H1 (cell line): ENCODE data around the gene GALNT18. TPM values are rescaled to one million over a fixed set of nuclear protein-coding genes. Genes with fewer than 3 reads are reported as not detected.

Source experiments
- CTCF ChIA-PET: fragments of 300-600 bp; sonication (Branson Sonifier 250); formaldehyde crosslinking; loops from one replicate; lab custom pipeline; 2021; ENCODE audit not compliant: partially characterized antibody; lab: Charles Lee
- POLR2A ChIA-PET: fragments of 300-600 bp; sonication (Branson Sonifier 250); formaldehyde crosslinking; loops from one replicate; lab custom pipeline; 2021; ENCODE audit warnings: inconsistent platforms; ENCODE audit not compliant: partially characterized antibody; lab: Charles Lee
- DNase-seq, 2 experiments: peaks; one replicate each; pipeline versions ENCODE4 v3.0.0 to v3.0.0-alpha.2; 2010 to 2022; ENCODE audit warnings: low spot score in 2 of 2, low read depth in 1 of 2, mixed read lengths in 1 of 2
- FAIRE-seq: peaks from 2 replicates; lab custom pipeline; 2011; peaks lifted over from hg19 to GRCh38; lab: Jason Lieb, UNC
- H2AFZ ChIP-seq: 2 replicates; pipeline ENCODE4 v1.8.1; 2012; ENCODE audit warnings: low read length, inconsistent platforms
- H2AK5ac ChIP-seq: 2 replicates; pipeline ENCODE4 v1.6.1; 2013; ENCODE audit warnings: low read depth, low read length
- H2BK120ac ChIP-seq: replicated peaks from 2 replicates; pipeline ENCODE3; 2013; ENCODE audit warnings: low read depth, low read length, inconsistent platforms
- H2BK12ac ChIP-seq: 2 replicates; pipeline ENCODE4 v1.6.1; 2013; ENCODE audit warnings: low read depth, low read length
- H2BK15ac ChIP-seq: 2 replicates; pipeline ENCODE4 v1.6.1; 2013; ENCODE audit warnings: low read length
- H2BK20ac ChIP-seq: 2 replicates; pipeline ENCODE4 v1.6.1; 2013; ENCODE audit warnings: low read length
- H2BK5ac ChIP-seq: 2 replicates; pipeline ENCODE4 v1.6.1; 2013; ENCODE audit warnings: low read depth, low read length
- H3K14ac ChIP-seq: 2 replicates; pipeline ENCODE4 v1.6.1; 2013; ENCODE audit warnings: inconsistent platforms; ENCODE audit not compliant: insufficient read length
- H3K18ac ChIP-seq: 2 replicates; pipeline ENCODE4 v1.6.1; 2013; ENCODE audit warnings: low read length; ENCODE audit errors: extremely low read depth
- H3K23ac ChIP-seq: 2 replicates; pipeline ENCODE4 v1.6.1; 2013; ENCODE audit warnings: inconsistent platforms; ENCODE audit not compliant: insufficient read length
- H3K23me2 ChIP-seq: 2 replicates; pipeline ENCODE4 v1.6.1; 2013; ENCODE audit warnings: low read depth, low read length
- H3K27ac ChIP-seq: 2 replicates; pipeline ENCODE4 v1.6.1; 2011; ENCODE audit warnings: low read depth, low read length, inconsistent platforms
- H3K27me3 ChIP-seq, 4 experiments: replicated peaks in 1 of 4; 1 replicate in 1 of 4; 2 replicates in 3 of 4; pipeline versions ENCODE4 v1.6.1 to v1.8.1; 2011 to 2013; ENCODE audit warnings: low read length in 3 of 4, mild to moderate bottlenecking in 3 of 4, inconsistent platforms in 2 of 4, mixed read lengths in 2 of 4, moderate library complexity in 1 of 4; ENCODE audit not compliant: control insufficient read depth in 3 of 4, insufficient read depth in 3 of 4; ENCODE audit errors: extremely low read depth in 1 of 4
- H3K36me3 ChIP-seq, 4 experiments: 2 replicates each; pipeline versions ENCODE4 v1.6.1 to v1.8.1; 2011 to 2013; ENCODE audit warnings: mild to moderate bottlenecking in 4 of 4, low read length in 3 of 4, moderate library complexity in 2 of 4, control low read depth in 1 of 4, inconsistent platforms in 1 of 4; ENCODE audit not compliant: insufficient read depth in 4 of 4, control insufficient read depth in 2 of 4
- H3K4ac ChIP-seq: replicated peaks from 2 replicates; pipeline ENCODE3; 2013; ENCODE audit warnings: low read length, low read depth, mixed read lengths, inconsistent platforms; ENCODE audit not compliant: insufficient read length
- H3K4me1 ChIP-seq, 4 experiments: replicated peaks in 1 of 4; 1 replicate in 1 of 4; 2 replicates in 3 of 4; pipeline versions ENCODE4 v1.6.1 to v1.8.1; 2011 to 2013; ENCODE audit warnings: low read length in 3 of 4, inconsistent platforms in 2 of 4, mixed read lengths in 1 of 4; ENCODE audit not compliant: insufficient read depth in 4 of 4, control insufficient read depth in 3 of 4
- H3K4me2 ChIP-seq, 2 experiments: 2 replicates each; pipeline versions ENCODE4 v1.6.1 to v1.8.1; 2011 to 2013; ENCODE audit warnings: low read depth in 2 of 2, low read length in 2 of 2, control low read depth in 1 of 2, inconsistent platforms in 1 of 2, mild to moderate bottlenecking in 1 of 2; ENCODE audit not compliant: insufficient read depth in 1 of 2
- H3K4me3 ChIP-seq, 4 experiments: fragments of 200-600, 300-600 bp in 1 of 4; sonication (generic), shearing (Covaris generic), sonication (Bioruptor Twin) in 1 of 4; 2 replicates each; pipeline versions ENCODE4 v1.5.1 to v1.8.1; 2011 to 2016; ENCODE audit warnings: low read length in 4 of 4, low read depth in 3 of 4, control low read depth in 2 of 4, inconsistent platforms in 2 of 4, mild to moderate bottlenecking in 2 of 4, mixed read lengths in 1 of 4, moderate library complexity in 1 of 4; ENCODE audit not compliant: insufficient read depth in 2 of 4; ENCODE audit errors: extremely low read depth in 1 of 4
- H3K56ac ChIP-seq: replicated peaks from 2 replicates; pipeline ENCODE3; 2013; ENCODE audit warnings: low read depth, mild to moderate bottlenecking, mixed read lengths, low read length, inconsistent platforms; ENCODE audit not compliant: insufficient read length
- H3K79me1 ChIP-seq: 2 replicates; pipeline ENCODE4 v1.6.1; 2013; ENCODE audit warnings: low read depth, low read length, control low read depth
- H3K79me2 ChIP-seq, 2 experiments: 2 replicates each; pipeline versions ENCODE4 v1.6.1 to v1.8.1; 2012 to 2013; ENCODE audit warnings: low read length in 2 of 2, mild to moderate bottlenecking in 2 of 2, inconsistent platforms in 1 of 2; ENCODE audit not compliant: insufficient read depth in 2 of 2, control insufficient read depth in 1 of 2
- H3K9ac ChIP-seq, 4 experiments: replicated peaks in 1 of 4; 1 replicate in 1 of 4; 2 replicates in 3 of 4; pipeline versions ENCODE4 v1.6.1 to v1.8.1; 2011 to 2013; ENCODE audit warnings: low read depth in 3 of 4, low read length in 3 of 4, control low read depth in 2 of 4, mild to moderate bottlenecking in 2 of 4, moderate library complexity in 2 of 4, inconsistent platforms in 1 of 4; ENCODE audit errors: extremely low read depth in 1 of 4
- H3K9me3 ChIP-seq, 2 experiments: 2 replicates each; pipeline versions ENCODE4 v1.6.1 to v1.8.1; 2012 to 2013; ENCODE audit warnings: mild to moderate bottlenecking in 2 of 2, moderate library complexity in 2 of 2, control low read depth in 1 of 2, inconsistent platforms in 1 of 2, low read depth in 1 of 2, low read length in 1 of 2, mixed read lengths in 1 of 2; ENCODE audit not compliant: insufficient read depth in 2 of 2
- H4K20me1 ChIP-seq, 2 experiments: replicated peaks in 1 of 2; 2 replicates each; pipeline versions ENCODE3 to v1.8.1; 2011 to 2013; ENCODE audit warnings: inconsistent platforms in 2 of 2, low read length in 2 of 2, mild to moderate bottlenecking in 1 of 2; ENCODE audit not compliant: insufficient read depth in 2 of 2, control insufficient read depth in 1 of 2
- H4K5ac ChIP-seq: 2 replicates; pipeline ENCODE4 v1.6.1; 2013; ENCODE audit warnings: low read length, low read depth, mixed read lengths, inconsistent platforms; ENCODE audit not compliant: insufficient read length
- H4K8ac ChIP-seq: 2 replicates; pipeline ENCODE4 v1.8.0; 2013; ENCODE audit warnings: mild to moderate bottlenecking, moderate library complexity, low read length, inconsistent platforms; ENCODE audit not compliant: insufficient read depth; ENCODE audit errors: extremely low read depth
- H4K91ac ChIP-seq: replicated peaks from 2 replicates; pipeline ENCODE3; 2013; ENCODE audit warnings: low read length, mixed read lengths, inconsistent platforms; ENCODE audit not compliant: insufficient read length
- BRCA1 ChIP-seq: IDR thresholded peaks from 2 replicates; pipeline ENCODE4 v1.6.1; 2012; ENCODE audit warnings: low read depth, low read length, improper control_type of control experiment
- CBX8 ChIP-seq: fragments of 300-800, 300-1000 bp; sonication (generic); IDR thresholded peaks from 2 replicates; pipeline ENCODE4 v1.7.1; 2016; ENCODE audit warnings: low read depth, low read length, borderline replicate concordance
- FOSL1 ChIP-seq: IDR thresholded peaks from 2 replicates; pipeline ENCODE4 v1.6.1; 2011; ENCODE audit warnings: mild to moderate bottlenecking, low read depth, low read length, moderate library complexity; ENCODE audit not compliant: insufficient read depth
- HDAC6 ChIP-seq: IDR thresholded peaks from one replicate; pipeline ENCODE4 v1.7.1; 2012; ENCODE audit warnings: low read depth, mild to moderate bottlenecking, inconsistent platforms, low read length, moderate library complexity
- KDM4A ChIP-seq: IDR thresholded peaks from one replicate; pipeline ENCODE4 v1.7.1; 2012; ENCODE audit warnings: low read depth, mild to moderate bottlenecking, moderate library complexity, low read length, inconsistent platforms; ENCODE audit not compliant: severe bottlenecking
- SP1 ChIP-seq: IDR thresholded peaks from 2 replicates; pipeline ENCODE4 v1.6.1; 2011; ENCODE audit warnings: low read depth, low read length
- SP2 ChIP-seq: IDR thresholded peaks from 2 replicates; pipeline ENCODE4 v1.6.1; 2012; ENCODE audit warnings: mild to moderate bottlenecking, low read length, inconsistent platforms
- SRF ChIP-seq: IDR thresholded peaks from 2 replicates; pipeline ENCODE4 v1.6.1; 2011; ENCODE audit warnings: mild to moderate bottlenecking, low read depth, low read length, moderate library complexity
- TAF7 ChIP-seq: optimal IDR thresholded peaks from 2 replicates; pipeline ENCODE3; 2011; ENCODE audit warnings: low read depth, mild to moderate bottlenecking, inconsistent platforms, low read length, moderate library complexity, borderline replicate concordance
- TBP ChIP-seq: IDR thresholded peaks from 2 replicates; pipeline ENCODE4 v1.6.1; 2011; ENCODE audit warnings: low read depth, low read length, improper control_type of control experiment
- polyA plus RNA-seq, 7 experiments: library from polyadenylated mRNA; depleted of rRNA in 3 of 7; stranded (reverse) in 5 of 7; unstranded in 2 of 7; fragments of >200 nt in 5 of 7; fragments of 200-250 nt in 2 of 7; gene quantifications; 1 replicate in 5 of 7; 2 replicates in 1 of 7; 4 replicates in 1 of 7; pipeline versions ENCODE4 v1.2.1 to v1.2.3, GENCODE V29; 2011 to 2013; ENCODE audit warnings: missing spikeins in 2 of 7, mixed read lengths in 2 of 7
- total RNA-seq: library from RNA; stranded (reverse); fragmentation: NEBNext Ultra II Directional; extraction: Animal tissue kit (Norgen Biotek cat#: 25700); gene quantifications from 2 replicates; pipeline ENCODE4 v1.2.1, GENCODE V29; 2021

The GALNT18 gene
- total and polyA plus RNA-seq, 2 of the 8 experiments (the other 6 are each of a cell fraction or from before 2014, with no cell fraction given), result 6.0 to 9.4 TPM

DNA sequence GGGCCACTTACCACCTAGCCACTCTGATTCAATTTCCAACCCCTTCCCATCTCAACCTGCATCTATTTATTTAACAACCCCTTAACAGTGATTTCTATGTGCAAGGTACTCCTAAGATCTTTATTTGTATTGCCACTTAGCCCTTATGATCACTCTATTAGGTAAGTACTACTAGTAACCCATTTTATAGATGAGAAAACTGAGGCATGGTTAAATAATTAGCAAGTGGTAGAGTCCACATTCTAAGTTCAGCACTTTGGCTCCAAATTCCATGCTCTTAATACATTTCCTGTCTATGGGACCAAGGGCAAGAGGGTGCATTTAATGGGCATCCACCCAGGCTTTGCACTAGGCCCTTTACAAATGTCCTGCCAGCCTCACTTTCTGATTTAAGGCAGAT, 230.6 kb downstream of the GALNT18 start:
- Histone ChIP-seq H2BK15ac (no peak overlapping the region), H3K23me2 (no peaks in the 10 kb centered on the region)
- CTCF ChIA-PET, result interaction anchor here (0.6 to 1.8 kb wide), 4 partner anchors 12 to 397 kb away, joined by 3 to 8 read pairs (median 5); no protein-coding TSS in a partner anchor
- no peak for TF ChIP-seq TBP
- no peak for TF ChIP-seq SP1
- TF ChIP-seq TAF7, result no peak
- no peak for TF ChIP-seq KDM4A
- no peak for TF ChIP-seq SRF
- no peak for TF ChIP-seq CBX8
- no peak for TF ChIP-seq FOSL1
- no peak for TF ChIP-seq HDAC6
- TF ChIP-seq SP2, result no peak
- TF ChIP-seq BRCA1, result no peak
- TF ChIP-seq, all 59 proteins: peak for 0
- no peak overlapping the region for H3K14ac ChIP-seq
- no peak overlapping the region for H4K91ac ChIP-seq
- no peak overlapping the region for H3K9ac ChIP-seq
- no peak overlapping the region for H4K5ac ChIP-seq
- no peak overlapping the region for H3K4me2 ChIP-seq
- POLR2A ChIA-PET, result no interaction called here
- H2BK120ac ChIP-seq, result no peak overlapping the region
- H2BK12ac ChIP-seq, result no peak overlapping the region
- no peak overlapping the region for H3K4ac ChIP-seq
- no peak overlapping the region for H3K23ac ChIP-seq
- H2AK5ac ChIP-seq, result no peak overlapping the region
- H3K56ac ChIP-seq, result no peak overlapping the region
- no peak overlapping the region for H3K4me3 ChIP-seq
- no peak overlapping the region for H4K8ac ChIP-seq
- no peak overlapping the region for H3K27ac ChIP-seq
- 0 out of 7 replicates have a peak, but pooled peaks cover 0 to 2% (median 0%) of the 10 kb centered on the region in 4 experiments for H3K27me3 ChIP-seq
- no peak overlapping the region for H2BK20ac ChIP-seq
- no peak overlapping the region for H2AFZ ChIP-seq
- H2BK5ac ChIP-seq, result no peak overlapping the region
- peaks cover 0 to 2% of the 10 kb centered on the region in 2 experiments for H4K20me1 ChIP-seq
- FAIRE-seq, result no peak
- H3K79me2 ChIP-seq, result no peaks in the 10 kb centered on the region
- no peak for DNase-seq
- peaks cover 0 to 5% (median 3%) of the 10 kb centered on the region in 4 experiments; a peak in 4 of 7 replicates for H3K4me1 ChIP-seq
- H3K36me3 ChIP-seq, result no peaks in the 10 kb centered on the region
- H3K18ac ChIP-seq, result no peak overlapping the region
- no peaks in the 10 kb centered on the region for H3K9me3 ChIP-seq
- no peaks in the 10 kb centered on the region for H3K79me1 ChIP-seq
